HepG2 (cell line): ENCODE data around the gene PLCB4. TPM values are rescaled to one million over a fixed set of nuclear protein-coding genes. Genes with fewer than 3 reads are reported as not detected.

Experiments used
- ATAC-seq: fragments of 200-7000 bp; cut with Tn5 transposase; 3 replicates; pipeline ENCODE4 v1.9.1; 2020; ENCODE audit warnings: mild to moderate bottlenecking, moderate library complexity
- Bru-seq: library from RNA; stranded (reverse); fragments of 400-500 nt; gene quantifications from one replicate; lab custom pipeline; 2021; lab: Mats Ljungman, UMichigan
- BruChase-seq, 2 experiments: library from RNA; stranded (reverse); fragments of 400-500 nt; gene quantifications; one replicate each; lab custom pipeline; 2021; lab: Mats Ljungman, UMichigan
- BruUV-seq: library from RNA; stranded (reverse); fragments of 400-500 nt; replicated peaks from 2 replicates; lab custom pipeline; 2021; lab: Mats Ljungman, UMichigan
- CTCF ChIA-PET: fragments of 300-600 bp; formaldehyde crosslinking; extraction: SDS; loops from one replicate; lab custom pipeline; 2021; ENCODE audit warnings: low total read pairs, inconsistent platforms, low intra/inter-chr PET ratio; lab: Yijun Ruan, JAX
- POLR2A ChIA-PET: fragments of 350-600 bp; sonication (Branson Sonifier 250); formaldehyde crosslinking; loops from one replicate; lab custom pipeline; 2020; ENCODE audit warnings: antibody characterized with exemption, inconsistent platforms; lab: Yijun Ruan, JAX
- DNase-seq: peaks from one replicate; pipeline ENCODE4 v3.0.0-alpha.2; 2015; ENCODE audit warnings: low spot score
- FAIRE-seq: peaks from 3 replicates; lab custom pipeline; 2011; peaks lifted over from hg19 to GRCh38; lab: Jason Lieb, UNC
- H2AFZ ChIP-seq: one replicate; pipeline ENCODE4 v1.6.1; 2011; ENCODE audit warnings: low read length, inconsistent platforms
- H3K27ac ChIP-seq: fragments of 300-600 bp; 3 replicates; pipeline ENCODE4 v1.8.0; 2011; ENCODE audit warnings: mixed run types, mild to moderate bottlenecking, mixed read lengths, low read length, inconsistent platforms; ENCODE audit not compliant: insufficient read depth; ENCODE audit errors: extremely low read length
- H3K27me3 ChIP-seq, 2 experiments: fragments of 200-600 bp in 1 of 2; 2 replicates in 1 of 2; 3 replicates in 1 of 2; pipeline versions ENCODE4 v1.6.0 to v1.8.0; 2011; ENCODE audit warnings: low read length in 2 of 2, mild to moderate bottlenecking in 2 of 2, moderate library complexity in 2 of 2, inconsistent platforms in 1 of 2; ENCODE audit not compliant: insufficient read depth in 2 of 2, control insufficient read depth in 1 of 2
- H3K36me3 ChIP-seq, 2 experiments: fragments of 200-600 bp in 1 of 2; replicated peaks in 1 of 2; 2 replicates in 1 of 2; 3 replicates in 1 of 2; pipeline versions ENCODE4 v1.5.1 to v1.8.0; 2011; ENCODE audit warnings: low read length in 2 of 2, inconsistent platforms in 1 of 2; ENCODE audit not compliant: insufficient read depth in 2 of 2, control insufficient read depth in 1 of 2
- H3K4me1 ChIP-seq: 2 replicates; pipeline ENCODE4 v1.5.1; 2012; ENCODE audit warnings: low read length, inconsistent platforms; ENCODE audit not compliant: insufficient read depth
- H3K4me2 ChIP-seq: 2 replicates; pipeline ENCODE4 v1.6.0; 2011; ENCODE audit warnings: low read depth, low read length, inconsistent platforms
- H3K4me3 ChIP-seq, 3 experiments: fragments of 200-600 bp in 1 of 3; sonication (generic), shearing (Covaris generic) in 1 of 3; replicated peaks in 1 of 3; 2 replicates each; pipeline ENCODE4 v1.5.1; 2011 to 2016; ENCODE audit warnings: low read length in 3 of 3, inconsistent platforms in 2 of 3, low read depth in 2 of 3, mild to moderate bottlenecking in 2 of 3, control low read depth in 1 of 3, mixed read lengths in 1 of 3; ENCODE audit not compliant: insufficient read depth in 1 of 3
- H3K79me2 ChIP-seq: one replicate; pipeline ENCODE4 v1.6.1; 2011; ENCODE audit warnings: low read length, inconsistent platforms; ENCODE audit not compliant: insufficient read depth
- H3K9ac ChIP-seq: 2 replicates; pipeline ENCODE4 v1.6.0; 2011; ENCODE audit warnings: mild to moderate bottlenecking, low read depth, low read length, inconsistent platforms; ENCODE audit not compliant: insufficient read depth
- H3K9me3 ChIP-seq: 2 replicates; pipeline ENCODE4 v1.5.1; 2012; ENCODE audit warnings: mild to moderate bottlenecking, low read length
- H4K20me1 ChIP-seq: 2 replicates; pipeline ENCODE4 v1.6.0; 2011; ENCODE audit warnings: inconsistent platforms, mild to moderate bottlenecking, low read length, moderate library complexity; ENCODE audit not compliant: insufficient read depth
- EZH2 ChIP-seq: conservative IDR thresholded peaks from 2 replicates; pipeline ENCODE4 v1.6.1; 2012; ENCODE audit warnings: mild to moderate bottlenecking, low read depth, low read length, moderate library complexity
- FOXA1 ChIP-seq, 2 experiments: fragments of 450-650 bp in 1 of 2; sonication (generic) in 1 of 2; formaldehyde crosslinking in 1 of 2; IDR thresholded peaks; 2 replicates each; pipeline versions ENCODE4 v1.4.0 to v1.6.1; 2016 to 2020; ENCODE audit warnings: missing genetic modification reagents in 1 of 2
- HMG20B ChIP-seq: conservative IDR thresholded peaks from 2 replicates; pipeline ENCODE4 v1.6.1; 2016; ENCODE audit warnings: missing genetic modification reagents, missing compliant biosample characterization
- PRMT3 ChIP-seq: sonication (generic); formaldehyde crosslinking; IDR thresholded peaks from 2 replicates; pipeline ENCODE4 v1.8.1; 2022; ENCODE audit warnings: low read depth, mild to moderate bottlenecking, moderate library complexity, missing genetic modification reagents, borderline replicate concordance
- THAP7 ChIP-seq: sonication (generic); formaldehyde crosslinking; IDR thresholded peaks from 2 replicates; pipeline ENCODE4 v1.8.1; 2023; ENCODE audit warnings: mild to moderate bottlenecking, missing genetic modification reagents
- THRA ChIP-seq: sonication (generic); formaldehyde crosslinking; IDR thresholded peaks from 2 replicates; pipeline ENCODE4 v1.4.0; 2020; ENCODE audit warnings: missing genetic modification reagents, borderline replicate concordance
- ZBTB14 ChIP-seq: sonication (generic); formaldehyde crosslinking; IDR thresholded peaks from 2 replicates; pipeline ENCODE4 v1.4.0; 2020; ENCODE audit warnings: missing genetic modification reagents
- ZC3H4 ChIP-seq: sonication (generic); formaldehyde crosslinking; IDR thresholded peaks from 2 replicates; pipeline ENCODE4 v1.4.0; 2020; ENCODE audit warnings: missing genetic modification reagents, borderline replicate concordance
- ZNF557 ChIP-seq: sonication (generic); formaldehyde crosslinking; IDR thresholded peaks from 2 replicates; pipeline ENCODE4 v1.4.0; 2020; ENCODE audit warnings: missing genetic modification reagents
- ZNF800 ChIP-seq: sonication (generic); formaldehyde crosslinking; IDR thresholded peaks from 2 replicates; pipeline ENCODE4 v1.4.0; 2020; ENCODE audit warnings: missing genetic modification reagents
- WGBS: methylation state at CpG from one replicate; pipeline ENCODE4 v1.1.6; 2017; ENCODE audit warnings: low lambda C conversion rate; 5-methylcytosine and 5-hydroxymethylcytosine counted together
- in situ Hi-C: cut with HindIII; loops from 2 replicates; pipeline ENCODE4 v1.10.0; 2017; ENCODE audit warnings: low pct_unique_long_range_greater_than_20kb; ENCODE audit not compliant: extremely low pct_ligation_motif_present
- intact Hi-C: fragments of 100-400 bp; cut with micrococcal nuclease; formaldehyde crosslinking; loops from one replicate; pipeline ENCODE4 v1.10.0; 2022; ENCODE audit not compliant: unreplicated experiment
- long read RNA-seq, 2 experiments: library from RNA in 1 of 2; library from polyadenylated mRNA in 1 of 2; stranded (forward) in 1 of 2; unstranded in 1 of 2; transcript quantifications; one replicate each; pipeline ENCODE4 v2.0.0, GENCODE V29; 2019 to 2022
- polyA minus RNA-seq, 3 experiments: library from RNA; depleted of rRNA, polyadenylated mRNA; stranded (reverse); fragments of >200 nt; gene quantifications; 2 replicates each; pipeline ENCODE4 v1.2.3, GENCODE V29; 2011; ENCODE audit warnings: low replicate concordance in 1 of 3
- polyA plus RNA-seq, 8 experiments: library from polyadenylated mRNA; depleted of rRNA in 3 of 8; stranded (reverse) in 7 of 8; unstranded in 1 of 8; fragments of >200 nt; fragmentation: Illumina TruSeq in 4 of 8; extraction: Trizol in 4 of 8; gene quantifications; 2 replicates each; pipeline versions ENCODE4 v1.2.1 to v1.2.3, GENCODE V29; 2011 to 2016; ENCODE audit warnings: low read depth in 4 of 8, missing spikeins in 1 of 8, mixed read lengths in 1 of 8; ENCODE audit not compliant: insufficient read depth in 1 of 8
- total RNA-seq, 5 experiments: library from RNA; depleted of rRNA; stranded (reverse); fragments of >200 nt; fragmentation: Illumina TruSeq; extraction: Trizol; gene quantifications; 2 replicates each; pipeline ENCODE4 v1.2.3, GENCODE V29; 2016; ENCODE audit warnings: low read depth in 1 of 5

Gene PLCB4
- total RNA-seq (2016; rRNA removed; fragmentation: Illumina TruSeq; extraction: Trizol) (not detected in 2 replicates), polyA plus RNA-seq (2011; rRNA removed) (0.01 and 0.03 TPM in 2 replicates), polyA minus RNA-seq (2011; rRNA and poly(A)+ RNA removed; ENCODE audit: low replicate concordance) (0.40 TPM in 1 of 2 replicates, not detected in the other), Bru-seq, nascent RNA (percentile 11 among the genes with signal in this experiment), BruChase-seq, experiment 1, labeled RNA remaining after a 6-hour chase (percentile 13 among the genes with signal in this experiment), BruChase-seq, experiment 2, labeled RNA remaining after a 2-hour chase (percentile 10 among the genes with signal in this experiment)
- total RNA-seq (2016; cell fraction: cytosol; rRNA removed; fragmentation: Illumina TruSeq; extraction: Trizol; ENCODE audit: low read depth): not detected in 2 replicates
- total RNA-seq (2016; cell fraction: insoluble cytoplasmic fraction; rRNA removed; fragmentation: Illumina TruSeq; extraction: Trizol): 0.09 TPM in 1 of 2 replicates, not detected in the other
- total RNA-seq (2016; cell fraction: membrane; rRNA removed; fragmentation: Illumina TruSeq; extraction: Trizol): not detected in 2 replicates
- not detected in 2 replicates for total RNA-seq (2016; cell fraction: nucleus; rRNA removed; fragmentation: Illumina TruSeq; extraction: Trizol)
- polyA plus RNA-seq (2011; cell fraction: cytosol; rRNA removed): 0.01 TPM in 1 of 2 replicates, not detected in the other
- polyA plus RNA-seq (2011; cell fraction: nucleus; rRNA removed): 0.02 TPM in 1 of 2 replicates, not detected in the other
- polyA plus RNA-seq (2012): not detected in 2 replicates
- not detected in 2 replicates for polyA plus RNA-seq (2016; cell fraction: cytosol; fragmentation: Illumina TruSeq; extraction: Trizol; ENCODE audit: low read depth)
- not detected in 2 replicates for polyA plus RNA-seq (2016; cell fraction: insoluble cytoplasmic fraction; fragmentation: Illumina TruSeq; extraction: Trizol; ENCODE audit: low read depth)
- not detected in 2 replicates for polyA plus RNA-seq (2016; cell fraction: membrane; fragmentation: Illumina TruSeq; extraction: Trizol; ENCODE audit: low read depth)
- 0.11 TPM in 1 of 2 replicates, not detected in the other for polyA plus RNA-seq (2016; cell fraction: nucleus; fragmentation: Illumina TruSeq; extraction: Trizol; ENCODE audit: insufficient read depth, low read depth)
- polyA minus RNA-seq (2011; cell fraction: cytosol; rRNA and poly(A)+ RNA removed): not detected in 2 replicates
- not detected in 2 replicates for polyA minus RNA-seq (2011; cell fraction: nucleus; rRNA and poly(A)+ RNA removed)
- long read RNA-seq, experiment 1: 0 reads
- long read RNA-seq, experiment 2: 0 reads

- no TSS peak for BruUV-seq
- no peaks in the 10 kb centered on the region for H3K79me2 ChIP-seq
- POLR2A ChIA-PET: no interaction called here
- no peaks in the 10 kb centered on the region for H3K36me3 ChIP-seq
- peak within 1 kb of the TSS; percentile 60 for H3K4me2 ChIP-seq
- H3K4me1 ChIP-seq: 0 out of 2 replicates have a peak, but pooled peaks cover 12% of the 10 kb centered on the region
- 10% methylated on average over 28 of the region's 75 CpGs for WGBS
- no peaks in the 10 kb centered on the region for H3K9me3 ChIP-seq
- DNase-seq (no peak), ATAC-seq (peak; percentile 39), FAIRE-seq (no peak)
- in situ Hi-C loops: no loop called here
- peaks cover 9 to 40% of the 10 kb centered on the region in 2 experiments; a peak in 4 of 5 replicates for H3K27me3 ChIP-seq
- H3K4me3 ChIP-seq: peak within 1 kb of the TSS; percentile 32 to 67 (median 44); a peak in 5 of 6 replicates
- H3K9ac ChIP-seq: no peak within 1 kb of the TSS
- CTCF ChIA-PET: no interaction called here
- no peak within 1 kb of the TSS for H3K27ac ChIP-seq
- no peak within 1 kb of the TSS for H2AFZ ChIP-seq
- H4K20me1 ChIP-seq: no peaks in the 10 kb centered on the region
- intact Hi-C loops: no loop called here
- TF ChIP-seq HMG20B: no peak
- TF ChIP-seq THRA (CRISPR knock-in tag): no peak
- TF ChIP-seq ZC3H4 (CRISPR knock-in tag): no peak
- peak; percentile 84; the same call in 1 of the 2 replicates for TF ChIP-seq EZH2
- peak; percentile 79 for TF ChIP-seq ZBTB14 (CRISPR knock-in tag)
- TF ChIP-seq FOXA1 (IDR thresholded peaks at IDR 0.05): no peak
- peak; percentile 5; the same call in 1 of the 2 replicates for TF ChIP-seq FOXA1 (CRISPR knock-in tag; IDR thresholded peaks at IDR 0.05)
- TF ChIP-seq THAP7 (CRISPR knock-in tag): no peak
- peak; percentile 85 for TF ChIP-seq ZNF800
- no peak for TF ChIP-seq PRMT3 (CRISPR knock-in tag)
- TF ChIP-seq ZNF557 (CRISPR knock-in tag): no peak
These were observed at the start of gene PLCB4 for GRCh38 chr20:9068841-9069663. Gene PLCB4, plus strand, starts transcription at chr20:9069087. Its CDS starts 238,728 bp downstream, at chr20:9307815.
